HG03558 (cell line): ENCODE data around the gene RIIAD1.
A peak's percentile ranks its signal among the peaks of the same experiment; 100 is the strongest.
"Not testable (repeated sequence)": the region's sequence is repeated elsewhere in the genome, so short reads cannot be mapped to it uniquely, and the experiment has no call there.

ENCODE experiments used
- ATAC-seq: cut with Tn5 transposase; IDR thresholded peaks from one replicate; pipeline ENCODE4 v1.9.1; 2021; ENCODE audit warnings: moderate number of reproducible peaks; ENCODE audit not compliant: unreplicated experiment; ENCODE audit errors: extremely low read depth

RIIAD1 gene

GRCh38 chr1:151729966-151730291, 8.6 kb downstream of the RIIAD1 start:
- ATAC-seq = no peak

- no peak for ATAC-seq
Measured at GRCh38 chr1:151733126-151733525, 11.8 kb downstream of the RIIAD1 start.

GRCh38 chr1:151733995-151734394, 12.7 kb downstream of the RIIAD1 start:
- ATAC-seq = not testable (repeated sequence)

GRCh38 chr1:151737026-151737425, 15.7 kb downstream of the RIIAD1 start:
- ATAC-seq = no peak

GRCh38 chr1:151737479-151737878, 16.2 kb downstream of the RIIAD1 start:
- no peak for ATAC-seq

- ATAC-seq = no peak
Measured at GRCh38 chr1:151739590-151740355, 18.5 kb downstream of the RIIAD1 start.

- ATAC-seq = no peak
Measured at GRCh38 chr1:151741516-151741915, 20.2 kb downstream of the RIIAD1 start.

GRCh38 chr1:151756291-151756690, 35.0 kb downstream of the RIIAD1 start:
- no peak for ATAC-seq

- ATAC-seq = no peak
Measured at GRCh38 chr1:151759241-151759640, 37.9 kb downstream of the RIIAD1 start.

GRCh38 chr1:151760597-151761385, 39.5 kb downstream of the RIIAD1 start:
- ATAC-seq = no peak

- ATAC-seq = peak; percentile 77
Measured at GRCh38 chr1:151762941-151763921, 41.9 kb downstream of the RIIAD1 start, which contains the start of gene MRPL9. Gene MRPL9, minus strand, starts transcription at chr1:151763496. Its CDS starts 17 bp downstream, at chr1:151763479.

GRCh38 chr1:151763990-151764389, 42.7 kb downstream of the RIIAD1 start:
- ATAC-seq = no peak

GRCh38 chr1:151768351-151769066, 47.2 kb downstream of the RIIAD1 start:
- not testable (repeated sequence) for ATAC-seq

GRCh38 chr1:151769270-151769669, 47.9 kb downstream of the RIIAD1 start:
- ATAC-seq = not testable (repeated sequence)

- no peak for ATAC-seq
Measured at GRCh38 chr1:151773702-151774101, 52.4 kb downstream of the RIIAD1 start.

- no peak for ATAC-seq
Measured at GRCh38 chr1:151774256-151774922, 53.1 kb downstream of the RIIAD1 start.

GRCh38 chr1:151775894-151776664, 54.8 kb downstream of the RIIAD1 start:
- ATAC-seq = no peak

GRCh38 chr1:151776665-151777062, 55.3 kb downstream of the RIIAD1 start:
- no peak for ATAC-seq
